Endothelial cell of umbilical vein (primary cell): ENCODE data around the gene MEIS3. TPM values are rescaled to one million over a fixed set of nuclear protein-coding genes. Genes with fewer than 3 reads are reported as not detected.
"Not testable (repeated sequence)": the region's sequence is repeated elsewhere in the genome, so short reads cannot be mapped to it uniquely, and the experiment has no call there.

Experiments
- BruUV-seq: library from RNA; stranded (reverse); fragments of 400-500 nt; replicated peaks from 2 replicates; lab custom pipeline; 2021; lab: Mats Ljungman, UMichigan
- CTCF ChIA-PET: fragments of 300-600, 350-600 bp; sonication (Branson Sonifier 250); formaldehyde crosslinking; loops from one replicate; lab custom pipeline; 2021; ENCODE audit warnings: antibody characterized with exemption, inconsistent platforms; lab: Charles Lee
- POLR2A ChIA-PET: fragments of 300-600, 350-600 bp; sonication (Branson Sonifier 250); formaldehyde crosslinking; loops from one replicate; lab custom pipeline; 2021; ENCODE audit warnings: antibody characterized with exemption, inconsistent platforms; lab: Charles Lee
- DNase-seq: peaks from one replicate; pipeline ENCODE4 v3.0.0-alpha.2; 2011; ENCODE audit warnings: low read depth, low spot score
- FAIRE-seq: peaks from 2 replicates; lab custom pipeline; 2011; peaks lifted over from hg19 to GRCh38; lab: Jason Lieb, UNC
- H2AFZ ChIP-seq: 2 replicates; pipeline ENCODE4 v1.6.0; 2012; ENCODE audit warnings: low read depth, low read length, control low read depth, inconsistent platforms
- H3K27ac ChIP-seq: 2 replicates; pipeline ENCODE4 v1.5.1; 2011; ENCODE audit warnings: low read depth, mild to moderate bottlenecking, control low read depth, low read length, moderate library complexity; ENCODE audit not compliant: insufficient read depth
- H3K27me3 ChIP-seq, 2 experiments: 2 replicates each; pipeline versions ENCODE4 v1.6.0 to v1.6.1; 2011; ENCODE audit warnings: low read length in 2 of 2, mixed read lengths in 1 of 2; ENCODE audit not compliant: control insufficient read depth in 2 of 2, insufficient read depth in 2 of 2
- H3K36me3 ChIP-seq, 2 experiments: 2 replicates in 1 of 2; 3 replicates in 1 of 2; pipeline ENCODE4 v1.5.1; 2011; ENCODE audit warnings: low read length in 2 of 2, mild to moderate bottlenecking in 1 of 2, moderate library complexity in 1 of 2; ENCODE audit not compliant: control insufficient read depth in 2 of 2, insufficient read depth in 2 of 2; ENCODE audit errors: extremely low read depth in 1 of 2
- H3K4me1 ChIP-seq: 3 replicates; pipeline ENCODE4 v1.5.1; 2011; ENCODE audit warnings: mild to moderate bottlenecking, low read length; ENCODE audit not compliant: control insufficient read depth, insufficient read depth; ENCODE audit errors: extremely low read depth
- H3K4me2 ChIP-seq: 2 replicates; pipeline ENCODE4 v1.6.1; 2011; ENCODE audit warnings: low read length, control low read depth, mixed read lengths; ENCODE audit not compliant: insufficient read depth
- H3K4me3 ChIP-seq, 3 experiments: fragments of 200-600 bp in 1 of 3; sonication (generic), shearing (Covaris generic) in 1 of 3; replicated peaks in 1 of 3; 2 replicates each; pipeline ENCODE4 v1.5.1; 2011 to 2016; ENCODE audit warnings: control low read depth in 3 of 3, low read length in 3 of 3, mild to moderate bottlenecking in 2 of 3, inconsistent platforms in 1 of 3, low read depth in 1 of 3, moderate library complexity in 1 of 3; ENCODE audit not compliant: insufficient read depth in 1 of 3
- H3K79me2 ChIP-seq: 2 replicates; pipeline ENCODE4 v1.6.0; 2012; ENCODE audit warnings: low read length, inconsistent platforms; ENCODE audit not compliant: control insufficient read depth, insufficient read depth
- H3K9ac ChIP-seq: replicated peaks from 2 replicates; pipeline ENCODE3; 2011; ENCODE audit warnings: low read length, control low read depth; ENCODE audit not compliant: insufficient read depth; ENCODE audit errors: extremely low read depth
- H3K9me1 ChIP-seq: replicated peaks from 3 replicates; pipeline ENCODE4 v1.6.0; 2011; ENCODE audit warnings: mild to moderate bottlenecking, low read length; ENCODE audit not compliant: control insufficient read depth, insufficient read depth; ENCODE audit errors: extremely low read depth
- H3K9me3 ChIP-seq: replicated peaks from 2 replicates; pipeline ENCODE4 v1.5.1; 2012; ENCODE audit warnings: low read length, inconsistent platforms; ENCODE audit not compliant: control insufficient read depth, insufficient read depth
- H4K20me1 ChIP-seq: replicated peaks from 2 replicates; pipeline ENCODE3; 2011; ENCODE audit warnings: mild to moderate bottlenecking, low read length; ENCODE audit not compliant: control insufficient read depth, insufficient read depth; ENCODE audit errors: extremely low read depth
- CTCF ChIP-seq, 2 donors: IDR thresholded peaks; 1 replicate in 1 of 2; 2 replicates in 1 of 2; pipeline ENCODE4 v1.5.1; 2011; ENCODE audit warnings: low read length in 2 of 2, mild to moderate bottlenecking in 2 of 2, moderate library complexity in 2 of 2, control low read depth in 1 of 2, inconsistent platforms in 1 of 2, low read depth in 1 of 2; ENCODE audit not compliant: insufficient read depth in 1 of 2; ENCODE audit errors: extremely low read depth in 1 of 2
- EZH2 ChIP-seq: IDR thresholded peaks from 2 replicates; pipeline ENCODE4 v1.6.1; 2012; ENCODE audit warnings: borderline replicate concordance, low read depth, mild to moderate bottlenecking, moderate library complexity, low read length, inconsistent platforms; ENCODE audit not compliant: severe bottlenecking
- FOS ChIP-seq: IDR thresholded peaks from 2 replicates; pipeline ENCODE4 v1.6.1; 2011; ENCODE audit warnings: mild to moderate bottlenecking, low read length, moderate library complexity, borderline replicate concordance; ENCODE audit not compliant: insufficient read depth
- GATA2 ChIP-seq: IDR thresholded peaks from 2 replicates; pipeline ENCODE4 v1.7.0; 2011; ENCODE audit warnings: low read depth, mild to moderate bottlenecking, moderate library complexity, mixed read lengths, low read length; ENCODE audit not compliant: insufficient read length, insufficient read depth
- JUN ChIP-seq: IDR thresholded peaks from 2 replicates; pipeline ENCODE4 v1.6.1; 2011; ENCODE audit warnings: borderline replicate concordance, low read depth; ENCODE audit not compliant: insufficient read length, insufficient read depth
- MAX ChIP-seq: IDR thresholded peaks from 2 replicates; pipeline ENCODE4 v1.6.1; 2011; ENCODE audit not compliant: insufficient read depth, insufficient read length
- MYC ChIP-seq: IDR thresholded peaks from one replicate; pipeline ENCODE4 v1.6.1; 2011; ENCODE audit warnings: mild to moderate bottlenecking, low read depth, low read length
- POLR2A ChIP-seq: IDR thresholded peaks from 2 replicates; pipeline ENCODE4 v1.6.1; 2012; ENCODE audit warnings: low read depth, mild to moderate bottlenecking, control low read depth, low read length
- dilution Hi-C: fragments of 300-500 bp; cut with MboI; formaldehyde crosslinking; loops from one replicate; pipeline ENCODE4 v1.15.0; 2019; ENCODE audit warnings: low sequenced_read_pairs; ENCODE audit not compliant: extremely low pct_ligation_motif_present
- intact Hi-C: fragments of 100-400 bp; cut with micrococcal nuclease; formaldehyde crosslinking; loops from one replicate; pipeline ENCODE4 v1.10.0; 2022
- polyA plus RNA-seq, 4 experiments: library from polyadenylated mRNA; depleted of rRNA in 3 of 4; stranded (reverse) in 3 of 4; unstranded in 1 of 4; fragments of >200 nt; gene quantifications; 2 replicates each; pipeline versions ENCODE4 v1.2.1 to v1.2.3, GENCODE V29; 2011 to 2012; ENCODE audit warnings: missing spikeins in 1 of 4
- total RNA-seq: library from RNA; stranded (reverse); gene quantifications from 2 replicates; pipeline ENCODE4 v1.2.3, GENCODE V29; 2021

Gene MEIS3
- total and polyA plus RNA-seq, 2 donors (not counting 3 experiments of a cell fraction or from before 2014, with no cell fraction given): 0.42 TPM; not detected in 1

- H3K27me3 ChIP-seq: no peaks in the 10 kb centered on the region
- dilution Hi-C loops: no loop called here
- DNase-seq (no peak), FAIRE-seq (no peak)
- no peaks in the 10 kb centered on the region for H4K20me1 ChIP-seq
- no peaks in the 10 kb centered on the region for H3K9me3 ChIP-seq
- TF ChIP-seq CTCF (IDR thresholded peaks at IDR 0.05; ENCODE audit: extremely low read depth in 1 of 2, insufficient read depth in 1 of 2, low read depth in 1 of 2, low read length in 2 of 2) (no peak), MYC (no peak), MAX (no peak), JUN (no peak), POLR2A (no peak), EZH2 (no peak), GATA2 (no peak), FOS (no peak)
- no peaks in the 10 kb centered on the region for H3K4me1 ChIP-seq
- ChIA-PET CTCF (interaction anchor here (1.1 to 1.2 kb wide), 2 partner anchors 21 to 65 kb away, joined by 4 read pairs; no protein-coding TSS in a partner anchor), POLR2A (no interaction called here)
- no peak overlapping the region for H3K4me3 ChIP-seq
- intact Hi-C loops: no loop called here
- no TSS peak for BruUV-seq
- H3K9me1 ChIP-seq: no peaks in the 10 kb centered on the region
- no peak overlapping the region for H2AFZ ChIP-seq
- no peak overlapping the region for H3K27ac ChIP-seq
- H3K9ac ChIP-seq: no peak overlapping the region
- H3K36me3 ChIP-seq: peaks cover 12 to 46% of the 10 kb centered on the region in 2 experiments
- H3K4me2 ChIP-seq: no peak overlapping the region
- no peaks in the 10 kb centered on the region for H3K79me2 ChIP-seq
These were observed 49.2 kb downstream of the MEIS3 start for GRCh38 chr19:47370045-47370611.

- H3K9me1 ChIP-seq, intact Hi-C loops, H2AFZ ChIP-seq, dilution Hi-C loops, H3K9me3 ChIP-seq, FAIRE-seq, H4K20me1 ChIP-seq, H3K27me3 ChIP-seq, H3K9ac ChIP-seq, H3K4me2 ChIP-seq, H3K27ac ChIP-seq, BruUV-seq, POLR2A ChIA-PET, H3K4me3 ChIP-seq, H3K79me2 ChIP-seq, DNase-seq: not testable (repeated sequence)
- Histone ChIP-seq H3K4me1 (peaks cover 19% of the 10 kb centered on the region), H3K36me3 (peaks cover 11 to 27% of the 10 kb centered on the region in 2 experiments)
- CTCF ChIA-PET: interaction anchor here (0.6 to 2.3 kb wide), 2 partner anchors 17 to 68 kb away, joined by 3 to 11 read pairs; partner anchors contain the start of gene DHX34
These were observed 53.9 kb downstream of the MEIS3 start for GRCh38 chr19:47365455-47365854.
